ENCODE data around the gene XNDC1N.

DNA sequence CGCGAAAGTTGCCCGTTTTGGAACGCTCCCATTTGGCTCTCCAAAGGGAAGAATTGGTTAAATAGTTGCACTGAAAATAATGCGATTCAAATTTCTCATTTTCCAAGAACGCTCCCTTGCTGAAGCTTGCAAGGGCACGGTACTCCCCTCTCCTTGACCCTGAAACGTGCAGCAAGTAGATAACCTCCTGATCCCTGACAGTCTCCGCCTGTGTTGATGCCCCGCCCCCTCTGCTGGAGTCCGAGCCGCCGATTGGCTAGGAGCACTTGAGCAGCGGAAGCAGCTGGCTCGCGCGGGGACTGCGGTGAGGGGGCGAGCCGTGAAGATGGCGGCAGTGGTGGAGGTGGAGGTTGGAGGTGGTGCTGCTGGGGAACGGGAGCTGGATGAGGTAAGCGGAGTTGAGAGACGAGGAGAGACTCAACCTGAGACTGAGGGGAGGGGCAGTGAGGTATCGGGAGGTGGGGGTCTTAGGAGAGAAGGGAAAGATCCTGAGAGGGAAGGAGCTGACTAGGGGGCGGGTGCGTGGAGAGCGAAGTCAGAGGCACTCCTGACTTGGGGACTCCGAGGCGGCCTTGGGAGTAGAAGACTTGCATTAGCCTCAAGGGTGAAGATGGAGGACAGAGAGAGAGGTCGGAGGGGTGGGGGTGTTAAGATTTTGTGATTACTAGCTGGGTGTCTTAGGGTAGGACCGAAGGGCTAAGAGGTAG is 496 bp upstream of the XNDC1N start, which contains the start of gene RNF121:
- TF ChIP-seq, protein P1, sequence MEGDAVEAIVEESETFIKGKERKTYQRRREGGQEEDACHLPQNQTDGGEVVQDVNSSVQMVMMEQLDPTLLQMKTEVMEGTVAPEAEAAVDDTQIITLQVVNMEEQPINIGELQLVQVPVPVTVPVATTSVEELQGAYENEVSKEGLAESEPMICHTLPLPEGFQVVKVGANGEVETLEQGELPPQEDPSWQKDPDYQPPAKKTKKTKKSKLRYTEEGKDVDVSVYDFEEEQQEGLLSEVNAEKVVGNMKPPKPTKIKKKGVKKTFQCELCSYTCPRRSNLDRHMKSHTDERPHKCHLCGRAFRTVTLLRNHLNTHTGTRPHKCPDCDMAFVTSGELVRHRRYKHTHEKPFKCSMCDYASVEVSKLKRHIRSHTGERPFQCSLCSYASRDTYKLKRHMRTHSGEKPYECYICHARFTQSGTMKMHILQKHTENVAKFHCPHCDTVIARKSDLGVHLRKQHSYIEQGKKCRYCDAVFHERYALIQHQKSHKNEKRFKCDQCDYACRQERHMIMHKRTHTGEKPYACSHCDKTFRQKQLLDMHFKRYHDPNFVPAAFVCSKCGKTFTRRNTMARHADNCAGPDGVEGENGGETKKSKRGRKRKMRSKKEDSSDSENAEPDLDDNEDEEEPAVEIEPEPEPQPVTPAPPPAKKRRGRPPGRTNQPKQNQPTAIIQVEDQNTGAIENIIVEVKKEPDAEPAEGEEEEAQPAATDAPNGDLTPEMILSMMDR (IDR thresholded peaks at IDR 0.05) = no peak
- no peak for TF ChIP-seq EZH2 (IDR thresholded peaks at IDR 0.05)
- no peak for TF ChIP-seq EZH2phosphoT487 (IDR thresholded peaks at IDR 0.05)

Measured in neural progenitor cell (in vitro differentiated cells).